GM12878 (cell line): ENCODE results near the gene PSMB5. TPM values are rescaled to one million over a fixed set of nuclear protein-coding genes. Genes with fewer than 3 reads are reported as not detected.
"Not testable (repeated sequence)": the region's sequence is repeated elsewhere in the genome, so short reads cannot be mapped to it uniquely, and the experiment has no call there.

Experiments
- ATAC-seq: fragments of 200-7000 bp; cut with Tn5 transposase; 3 replicates; pipeline ENCODE4 v1.9.1; 2020; ENCODE audit warnings: mild to moderate bottlenecking, moderate library complexity
- BruUV-seq: library from RNA; stranded (reverse); fragments of 400-500 nt; replicated peaks from 2 replicates; lab custom pipeline; 2021; lab: Mats Ljungman, UMichigan
- CTCF ChIA-PET: fragments of 300-600 bp; sonication (Branson Sonifier 250); formaldehyde crosslinking; extraction: SDS; loops from one replicate; lab custom pipeline; 2021; ENCODE audit warnings: inconsistent platforms; lab: Yijun Ruan, JAX
- POLR2A ChIA-PET: fragments of 350-600 bp; formaldehyde crosslinking; extraction: SDS; loops from one replicate; lab custom pipeline; 2021; ENCODE audit warnings: inconsistent platforms; lab: Charles Lee
- RAD21 ChIA-PET: fragments of 300-600 bp; sonication (Branson Sonifier 250); formaldehyde crosslinking; loops from one replicate; lab custom pipeline; 2023; ENCODE audit warnings: antibody characterized with exemption; ENCODE audit not compliant: unreplicated experiment; lab: Charles Lee
- SMC1A ChIA-PET: fragments of 300-600 bp; sonication (Branson Sonifier 250); formaldehyde crosslinking; loops from one replicate; lab custom pipeline; 2023; ENCODE audit not compliant: unreplicated experiment, uncharacterized antibody; lab: Charles Lee
- DNase-seq: peaks from one replicate; pipeline ENCODE4 v3.0.0-alpha.2; 2011; ENCODE audit warnings: low read depth, low spot score
- FAIRE-seq: peaks from 3 replicates; lab custom pipeline; 2011; peaks lifted over from hg19 to GRCh38; lab: Jason Lieb, UNC
- H2AFZ ChIP-seq: 2 replicates; pipeline ENCODE4 v1.6.0; 2011; ENCODE audit warnings: low read depth, low read length, control low read depth; ENCODE audit not compliant: control insufficient read depth
- H3K27ac ChIP-seq: 2 replicates; pipeline ENCODE4 v1.5.1; 2011; ENCODE audit warnings: control low read depth; ENCODE audit not compliant: control insufficient read depth, insufficient read depth
- H3K27me3 ChIP-seq, 2 experiments: replicated peaks in 1 of 2; 2 replicates each; pipeline versions ENCODE4 v1.6.0 to v1.6.1; 2011; ENCODE audit warnings: low read length in 1 of 2; ENCODE audit not compliant: control insufficient read depth in 2 of 2, insufficient read depth in 2 of 2
- H3K36me3 ChIP-seq, 2 experiments: 2 replicates each; pipeline ENCODE4 v1.5.1; 2011; ENCODE audit warnings: low read length in 1 of 2; ENCODE audit not compliant: control insufficient read depth in 2 of 2, insufficient read depth in 2 of 2
- H3K4me1 ChIP-seq: 2 replicates; pipeline ENCODE4 v1.6.1; 2011; ENCODE audit warnings: mild to moderate bottlenecking, low read length, moderate library complexity, mixed read lengths; ENCODE audit not compliant: control insufficient read depth, insufficient read depth
- H3K4me2 ChIP-seq: 2 replicates; pipeline ENCODE4 v1.6.0; 2011; ENCODE audit warnings: control low read depth; ENCODE audit not compliant: control insufficient read depth, insufficient read depth
- H3K4me3 ChIP-seq: fragments of 200-600 bp; sonication (generic); 2 replicates; pipeline ENCODE4 v1.5.1; 2016
- H3K79me2 ChIP-seq: 2 replicates; pipeline ENCODE4 v1.6.0; 2011; ENCODE audit warnings: low read length; ENCODE audit not compliant: control insufficient read depth, insufficient read depth
- H3K9ac ChIP-seq: 2 replicates; pipeline ENCODE4 v1.8.0; 2011; ENCODE audit warnings: low read length, control low read depth, mixed read lengths; ENCODE audit not compliant: control insufficient read depth, insufficient read depth
- H3K9me3 ChIP-seq: replicated peaks from 3 replicates; pipeline ENCODE4 v1.5.1; 2011; ENCODE audit warnings: mild to moderate bottlenecking, low read length; ENCODE audit not compliant: control insufficient read depth, insufficient read depth
- H4K20me1 ChIP-seq: 2 replicates; pipeline ENCODE4 v1.6.0; 2011; ENCODE audit not compliant: control insufficient read depth, insufficient read depth
- ATF2 ChIP-seq: IDR thresholded peaks from 2 replicates; pipeline ENCODE4 v1.6.1; 2012; ENCODE audit warnings: low read length, inconsistent platforms
- RUNX3 ChIP-seq: IDR thresholded peaks from 2 replicates; pipeline ENCODE4 v1.6.1; 2012; ENCODE audit warnings: low read length, inconsistent platforms
- TAF1 ChIP-seq: IDR thresholded peaks from 2 replicates; pipeline ENCODE4 v1.6.1; 2011; ENCODE audit warnings: mild to moderate bottlenecking, low read depth, low read length, borderline replicate concordance
- ZNF622 ChIP-seq: fragments of 450-650 bp; IDR thresholded peaks from 2 replicates; pipeline ENCODE4 v1.6.1; 2017; ENCODE audit warnings: mild to moderate bottlenecking, inconsistent platforms
- WGBS: methylation state at CpG from one replicate; pipeline ENCODE4 v1.1.6; 2016; ENCODE audit warnings: low lambda C conversion rate; ENCODE audit not compliant: insufficient replicate concordance, insufficient coverage; ENCODE audit errors: missing lambda C conversion rate; 5-methylcytosine and 5-hydroxymethylcytosine counted together
- in situ Hi-C: fragments of 300-500 bp; cut with MboI; formaldehyde crosslinking; loops from 9 replicates; pipeline ENCODE4 v1.14.3; 2018; ENCODE audit warnings: mixed read lengths
- intact Hi-C: fragments of 100-400 bp; cut with micrococcal nuclease; formaldehyde crosslinking; loops from one replicate; pipeline ENCODE4 v1.14.2; 2022; ENCODE audit not compliant: unreplicated experiment
- polyA plus RNA-seq, 11 experiments: library from polyadenylated mRNA; depleted of rRNA in 4 of 11; unstranded in 6 of 11; stranded (reverse) in 5 of 11; fragments of >200 nt; fragmentation: Nextera tagmentation in 4 of 11; fragmentation: Illumina TruSeq in 1 of 11; extraction: Ambion mirVana in 4 of 11; extraction: Trizol in 1 of 11; gene quantifications; 1 replicate in 1 of 11; 2 replicates in 10 of 11; pipeline versions ENCODE4 v1.2.1 to v1.2.3, GENCODE V29; 2011 to 2016; ENCODE audit warnings: inconsistent platforms in 2 of 11, missing spikeins in 2 of 11, low read depth in 1 of 11
- total RNA-seq, 4 experiments: library from RNA; depleted of rRNA in 3 of 4; stranded (reverse); fragments of >200 nt in 3 of 4; fragmentation: Illumina TruSeq in 1 of 4; extraction: Trizol in 1 of 4; gene quantifications; 2 replicates each; pipeline versions ENCODE4 v1.2.1 to v1.2.3, GENCODE V29; 2013 to 2021
- TF ChIP-seq, protein P1 (sequence below), 3 experiments: IDR thresholded peaks in 2 of 3; conservative IDR thresholded peaks in 1 of 3; 2 replicates each; pipeline ENCODE4 v1.5.1; 2011; ENCODE audit warnings: low read depth in 3 of 3, low read length in 3 of 3, mild to moderate bottlenecking in 3 of 3, control low read depth in 2 of 3, moderate library complexity in 2 of 3, inconsistent platforms in 1 of 3, mixed read lengths in 1 of 3; ENCODE audit not compliant: control insufficient read depth in 2 of 3, insufficient read depth in 1 of 3; ENCODE audit errors: extremely low read depth in 1 of 3
- TF ChIP-seq, protein P2 (sequence below): fragments of 450-650 bp; IDR thresholded peaks from 2 replicates; pipeline ENCODE4 v1.6.1; 2016; ENCODE audit warnings: mild to moderate bottlenecking
- TF ChIP-seq, protein P3 (sequence below): fragments of 450-650 bp; IDR thresholded peaks from 2 replicates; pipeline ENCODE4 v1.6.1; 2017; ENCODE audit warnings: mild to moderate bottlenecking, moderate library complexity

The PSMB5 gene
- total and polyA plus RNA-seq, 10 of the 15 experiments (the other 5 are each of a cell fraction or from before 2014, with no cell fraction given), result 84.5 to 802 (median 144) TPM

- TF ChIP-seq ATF2 (no peak), RUNX3 (no peak), ZNF622 (no peak), TAF1 (no peak)
- TF ChIP-seq, protein P1, sequence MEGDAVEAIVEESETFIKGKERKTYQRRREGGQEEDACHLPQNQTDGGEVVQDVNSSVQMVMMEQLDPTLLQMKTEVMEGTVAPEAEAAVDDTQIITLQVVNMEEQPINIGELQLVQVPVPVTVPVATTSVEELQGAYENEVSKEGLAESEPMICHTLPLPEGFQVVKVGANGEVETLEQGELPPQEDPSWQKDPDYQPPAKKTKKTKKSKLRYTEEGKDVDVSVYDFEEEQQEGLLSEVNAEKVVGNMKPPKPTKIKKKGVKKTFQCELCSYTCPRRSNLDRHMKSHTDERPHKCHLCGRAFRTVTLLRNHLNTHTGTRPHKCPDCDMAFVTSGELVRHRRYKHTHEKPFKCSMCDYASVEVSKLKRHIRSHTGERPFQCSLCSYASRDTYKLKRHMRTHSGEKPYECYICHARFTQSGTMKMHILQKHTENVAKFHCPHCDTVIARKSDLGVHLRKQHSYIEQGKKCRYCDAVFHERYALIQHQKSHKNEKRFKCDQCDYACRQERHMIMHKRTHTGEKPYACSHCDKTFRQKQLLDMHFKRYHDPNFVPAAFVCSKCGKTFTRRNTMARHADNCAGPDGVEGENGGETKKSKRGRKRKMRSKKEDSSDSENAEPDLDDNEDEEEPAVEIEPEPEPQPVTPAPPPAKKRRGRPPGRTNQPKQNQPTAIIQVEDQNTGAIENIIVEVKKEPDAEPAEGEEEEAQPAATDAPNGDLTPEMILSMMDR (IDR thresholded peaks at IDR 0.05 in 2 of 3, conservative IDR thresholded peaks at IDR 0.05 in 1 of 3; ENCODE audit: control insufficient read depth in 2 of 3, extremely low read depth in 1 of 3, insufficient read depth in 1 of 3, low read depth in 3 of 3, low read length in 3 of 3), result no peak
- TF ChIP-seq, protein P2, sequence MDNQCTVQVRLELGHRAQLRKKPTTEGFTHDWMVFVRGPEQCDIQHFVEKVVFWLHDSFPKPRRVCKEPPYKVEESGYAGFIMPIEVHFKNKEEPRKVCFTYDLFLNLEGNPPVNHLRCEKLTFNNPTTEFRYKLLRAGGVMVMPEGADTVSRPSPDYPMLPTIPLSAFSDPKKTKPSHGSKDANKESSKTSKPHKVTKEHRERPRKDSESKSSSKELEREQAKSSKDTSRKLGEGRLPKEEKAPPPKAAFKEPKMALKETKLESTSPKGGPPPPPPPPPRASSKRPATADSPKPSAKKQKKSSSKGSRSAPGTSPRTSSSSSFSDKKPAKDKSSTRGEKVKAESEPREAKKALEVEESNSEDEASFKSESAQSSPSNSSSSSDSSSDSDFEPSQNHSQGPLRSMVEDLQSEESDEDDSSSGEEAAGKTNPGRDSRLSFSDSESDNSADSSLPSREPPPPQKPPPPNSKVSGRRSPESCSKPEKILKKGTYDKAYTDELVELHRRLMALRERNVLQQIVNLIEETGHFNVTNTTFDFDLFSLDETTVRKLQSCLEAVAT, result no peak
- TF ChIP-seq, protein P3, sequence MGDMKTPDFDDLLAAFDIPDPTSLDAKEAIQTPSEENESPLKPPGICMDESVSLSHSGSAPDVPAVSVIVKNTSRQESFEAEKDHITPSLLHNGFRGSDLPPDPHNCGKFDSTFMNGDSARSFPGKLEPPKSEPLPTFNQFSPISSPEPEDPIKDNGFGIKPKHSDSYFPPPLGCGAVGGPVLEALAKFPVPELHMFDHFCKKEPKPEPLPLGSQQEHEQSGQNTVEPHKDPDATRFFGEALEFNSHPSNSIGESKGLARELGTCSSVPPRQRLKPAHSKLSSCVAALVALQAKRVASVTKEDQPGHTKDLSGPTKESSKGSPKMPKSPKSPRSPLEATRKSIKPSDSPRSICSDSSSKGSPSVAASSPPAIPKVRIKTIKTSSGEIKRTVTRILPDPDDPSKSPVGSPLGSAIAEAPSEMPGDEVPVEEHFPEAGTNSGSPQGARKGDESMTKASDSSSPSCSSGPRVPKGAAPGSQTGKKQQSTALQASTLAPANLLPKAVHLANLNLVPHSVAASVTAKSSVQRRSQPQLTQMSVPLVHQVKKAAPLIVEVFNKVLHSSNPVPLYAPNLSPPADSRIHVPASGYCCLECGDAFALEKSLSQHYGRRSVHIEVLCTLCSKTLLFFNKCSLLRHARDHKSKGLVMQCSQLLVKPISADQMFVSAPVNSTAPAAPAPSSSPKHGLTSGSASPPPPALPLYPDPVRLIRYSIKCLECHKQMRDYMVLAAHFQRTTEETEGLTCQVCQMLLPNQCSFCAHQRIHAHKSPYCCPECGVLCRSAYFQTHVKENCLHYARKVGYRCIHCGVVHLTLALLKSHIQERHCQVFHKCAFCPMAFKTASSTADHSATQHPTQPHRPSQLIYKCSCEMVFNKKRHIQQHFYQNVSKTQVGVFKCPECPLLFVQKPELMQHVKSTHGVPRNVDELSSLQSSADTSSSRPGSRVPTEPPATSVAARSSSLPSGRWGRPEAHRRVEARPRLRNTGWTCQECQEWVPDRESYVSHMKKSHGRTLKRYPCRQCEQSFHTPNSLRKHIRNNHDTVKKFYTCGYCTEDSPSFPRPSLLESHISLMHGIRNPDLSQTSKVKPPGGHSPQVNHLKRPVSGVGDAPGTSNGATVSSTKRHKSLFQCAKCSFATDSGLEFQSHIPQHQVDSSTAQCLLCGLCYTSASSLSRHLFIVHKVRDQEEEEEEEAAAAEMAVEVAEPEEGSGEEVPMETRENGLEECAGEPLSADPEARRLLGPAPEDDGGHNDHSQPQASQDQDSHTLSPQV, result no peak
- TF ChIP-seq, all 136 proteins: peak for 0
Measured at GRCh38 chr14:23015618-23016017, 19.1 kb downstream of the PSMB5 start (continued).

DNA sequence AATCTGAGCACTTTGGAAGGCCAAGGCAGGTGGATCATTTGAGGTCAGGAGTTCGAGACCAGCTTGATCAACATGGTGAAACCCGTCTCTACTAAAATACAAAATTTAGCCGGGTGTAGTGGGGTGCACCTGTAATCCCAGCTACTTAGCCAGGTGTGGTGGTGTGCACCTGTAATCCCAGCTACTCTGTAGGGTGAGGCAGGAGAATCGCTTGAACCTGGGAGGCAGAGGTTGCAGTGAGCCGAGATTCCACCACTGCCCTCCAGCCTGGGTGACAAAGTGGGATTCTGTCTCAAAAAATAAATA, 21.0 kb downstream of the PSMB5 start:
- H3K9me3 ChIP-seq, H3K79me2 ChIP-seq, DNase-seq, FAIRE-seq, ATAC-seq, H3K36me3 ChIP-seq, H3K27me3 ChIP-seq, H3K27ac ChIP-seq, H3K4me3 ChIP-seq, H3K9ac ChIP-seq, H3K4me1 ChIP-seq, BruUV-seq, H4K20me1 ChIP-seq, H2AFZ ChIP-seq, intact Hi-C loops, H3K4me2 ChIP-seq, in situ Hi-C loops: not testable (repeated sequence)
- ChIA-PET RAD21 (interaction anchor here (0.6 kb wide), 1 partner anchor 86 kb away, joined by 3 read pairs; no protein-coding TSS in a partner anchor), SMC1A (interaction anchor here (0.7 kb wide), 1 partner anchor 328 kb away, joined by 3 read pairs; no protein-coding TSS in a partner anchor), CTCF (interaction anchor here (0.7 to 4.3 kb wide), 6 partner anchors 10 to 64 kb away, joined by 3 to 16 read pairs (median 5); no protein-coding TSS in a partner anchor), POLR2A (interaction anchor here (0.8 to 1.3 kb wide), 2 partner anchors 10 to 81 kb away, joined by 3 read pairs; partner anchors contain the start of genes ACIN1 and C14orf119)
- 81% methylated on average over 5 of the region's 5 CpGs for WGBS
